DMS 273 (cell line): Measurements from ENCODE around the gene GPR107.

Experiments
- DNase-seq: peaks from one replicate; lab custom pipeline; 2025; ENCODE audit not compliant: unreplicated experiment; lab: John Stamatoyannopoulos, UW

Gene GPR107

GRCh38 chr9:130179331-130179907 is 125.7 kb downstream of the GPR107 start:
- no peak for DNase-seq

- DNase-seq, result no peak
Measured at GRCh38 chr9:130180516-130180915, 126.8 kb downstream of the GPR107 start.

DNA sequence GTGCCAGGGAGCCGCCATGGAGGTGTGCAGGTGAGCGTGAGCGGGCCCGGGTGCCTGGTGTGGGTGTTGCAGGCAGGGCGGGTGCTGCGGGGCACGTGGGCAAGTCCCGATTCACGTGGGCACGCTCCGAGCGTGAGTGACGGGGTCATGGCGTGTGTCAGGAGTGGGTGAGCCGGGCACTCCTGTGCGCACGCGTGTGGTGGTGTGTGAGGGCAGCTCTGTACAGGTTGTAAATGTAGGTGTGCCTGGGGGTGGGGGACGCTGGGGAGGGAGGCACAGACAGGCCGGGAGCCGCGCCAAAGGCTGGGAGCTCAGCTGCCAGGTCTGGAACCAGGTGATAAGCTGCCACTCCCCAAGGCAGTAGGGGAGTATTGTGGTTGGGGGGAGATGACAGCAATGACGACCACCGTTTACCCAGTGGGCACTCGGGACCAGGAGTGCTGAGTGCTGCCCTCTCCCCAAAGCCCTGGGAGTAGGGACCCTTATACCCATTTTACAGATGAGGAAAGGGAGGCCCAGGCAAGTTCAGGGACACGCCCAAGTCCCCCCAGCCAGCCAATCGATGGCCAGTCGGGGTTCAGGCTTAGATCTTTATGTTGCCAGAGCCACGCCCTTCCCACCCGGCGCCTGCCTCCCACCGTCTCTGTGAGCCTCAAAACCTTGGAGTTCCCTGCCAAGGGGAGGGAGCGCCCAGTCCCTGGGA is 128.1 kb downstream of the GPR107 start:
- DNase-seq, result no peak

DNA sequence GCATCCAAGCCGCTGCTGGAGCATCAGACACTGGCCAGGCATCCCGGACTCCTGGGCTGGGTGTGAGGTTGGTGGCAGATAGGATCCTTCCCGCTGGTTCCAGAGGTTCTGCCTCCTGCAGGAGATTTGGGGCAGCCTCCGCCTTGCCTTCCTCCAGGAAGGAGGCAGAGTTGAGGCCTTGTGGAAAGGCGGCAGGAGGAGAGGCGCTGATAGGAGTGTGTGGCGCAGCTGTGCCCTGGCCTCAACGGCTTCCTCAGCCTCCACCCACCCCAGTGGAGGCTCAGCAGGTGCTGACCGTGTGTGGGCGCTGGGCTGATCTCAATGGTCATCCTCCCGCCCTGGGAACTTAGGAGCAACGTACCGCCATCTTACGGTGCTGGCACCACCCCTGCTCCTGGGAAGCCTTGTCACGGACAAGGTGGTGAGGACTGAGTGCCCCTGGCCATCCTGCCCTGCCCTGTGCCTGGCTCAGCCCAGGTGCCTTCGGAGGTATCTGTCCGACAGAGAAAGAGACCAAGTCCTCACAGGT is 128.7 kb downstream of the GPR107 start:
- DNase-seq, result peak; percentile 51

DNA sequence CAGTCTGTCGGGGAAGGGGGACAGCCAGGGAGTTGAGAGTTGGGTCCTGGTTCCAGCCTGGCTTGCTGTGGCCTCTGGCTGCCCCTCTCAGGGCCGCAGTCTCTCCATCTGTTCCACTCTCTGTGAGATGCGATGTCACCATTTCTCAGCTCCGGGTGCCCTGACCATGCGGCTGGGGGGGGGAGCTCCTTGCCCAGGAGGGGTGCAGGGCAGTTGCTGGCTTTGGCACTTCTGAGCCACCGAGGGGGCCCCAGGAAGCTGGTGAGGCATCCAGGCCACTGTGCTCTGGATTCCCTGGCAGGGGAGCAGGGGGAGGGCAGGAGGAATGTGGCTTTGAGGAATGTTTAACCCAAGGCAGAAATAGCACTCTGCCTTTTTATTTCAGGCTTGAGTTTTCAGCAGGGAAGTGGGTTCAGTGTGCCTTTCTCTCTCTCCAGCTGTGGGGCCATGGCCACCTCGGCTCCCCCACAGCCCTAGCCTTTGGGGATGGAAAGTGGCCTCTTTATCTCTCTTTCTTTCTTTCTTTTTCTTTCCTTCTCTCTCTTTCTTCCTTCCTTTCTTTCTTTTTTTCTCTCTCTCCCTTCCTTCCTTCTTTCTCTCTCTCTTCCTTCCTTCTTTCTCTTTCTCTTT is 129.5 kb downstream of the GPR107 start:
- peak; percentile 70 for DNase-seq

- DNase-seq, result no peak
Measured at GRCh38 chr9:130185017-130185416, 131.3 kb downstream of the GPR107 start.

- peak; percentile 84 for DNase-seq
Measured at GRCh38 chr9:130185490-130186031, 131.9 kb downstream of the GPR107 start.

- peak; percentile 84 for DNase-seq
Measured at GRCh38 chr9:130186051-130186450, 132.3 kb downstream of the GPR107 start.

GRCh38 chr9:130186839-130187522 is 133.3 kb downstream of the GPR107 start:
- DNase-seq, result peak; percentile 29

DNA sequence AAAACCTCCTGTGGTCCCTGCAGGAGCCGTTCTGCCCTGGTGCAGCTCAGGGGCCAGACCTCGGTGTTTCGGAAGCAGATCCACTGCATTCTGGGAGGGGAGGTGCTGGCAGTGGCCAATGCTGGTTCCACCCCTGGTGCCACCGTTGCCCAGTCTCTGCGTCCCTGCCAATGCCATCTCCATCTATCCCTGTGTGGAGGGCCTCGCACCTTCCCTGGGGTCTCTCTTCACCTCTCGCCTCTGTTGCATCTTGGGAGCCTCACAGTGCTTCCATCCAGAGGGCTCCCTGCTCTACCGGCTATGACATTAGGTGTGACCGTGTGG is 133.8 kb downstream of the GPR107 start:
- no peak for DNase-seq

GRCh38 chr9:130188860-130189481 is 135.3 kb downstream of the GPR107 start:
- no peak for DNase-seq
